HEK293 (cell line): ENCODE measurements around the gene RAB40C.

Source experiments
- ATF2 ChIP-seq: fragments of 450-650 bp; formaldehyde crosslinking; IDR thresholded peaks from 2 replicates; pipeline ENCODE4 v1.5.1; 2016; ENCODE audit warnings: missing biosample characterization, missing genetic modification characterization, low read depth
- GFI1B ChIP-seq: fragments of 450-650 bp; formaldehyde crosslinking; IDR thresholded peaks from 2 replicates; pipeline ENCODE4 v1.5.1; 2016; ENCODE audit warnings: missing biosample characterization, missing genetic modification characterization
- GLIS1 ChIP-seq: fragments of 450-650 bp; formaldehyde crosslinking; IDR thresholded peaks from 2 replicates; pipeline ENCODE4 v1.5.1; 2016; ENCODE audit warnings: missing biosample characterization, missing genetic modification characterization
- HOXA7 ChIP-seq: sonication (generic); formaldehyde crosslinking; IDR thresholded peaks from 2 replicates; pipeline ENCODE4 v1.8.1; 2022; ENCODE audit warnings: missing genetic modification reagents, borderline replicate concordance
- HOXC10 ChIP-seq: sonication (generic); formaldehyde crosslinking; IDR thresholded peaks from 2 replicates; pipeline ENCODE4 v1.8.1; 2023; ENCODE audit warnings: mild to moderate bottlenecking, missing genetic modification reagents
- HOXD13 ChIP-seq: sonication (generic); formaldehyde crosslinking; IDR thresholded peaks from 2 replicates; pipeline ENCODE4 v1.8.0; 2022; ENCODE audit warnings: missing genetic modification reagents, borderline replicate concordance
- SP3 ChIP-seq: fragments of 450-650 bp; formaldehyde crosslinking; IDR thresholded peaks from 2 replicates; pipeline ENCODE4 v1.5.1; 2016; ENCODE audit warnings: missing biosample characterization, missing genetic modification characterization
- ZBTB26 ChIP-seq: fragments of 450-650 bp; formaldehyde crosslinking; optimal IDR thresholded peaks from 2 replicates; pipeline ENCODE3; 2016; ENCODE audit warnings: missing biosample characterization, mild to moderate bottlenecking, missing genetic modification characterization
- ZBTB6 ChIP-seq: fragments of 450-650 bp; formaldehyde crosslinking; IDR thresholded peaks from 2 replicates; pipeline ENCODE4 v1.5.1; 2017; ENCODE audit warnings: missing biosample characterization, missing genetic modification characterization
- ZNF132 ChIP-seq: fragments of 450-650 bp; formaldehyde crosslinking; IDR thresholded peaks from 2 replicates; pipeline ENCODE4 v1.5.1; 2017; ENCODE audit warnings: missing biosample characterization, missing genetic modification characterization, borderline replicate concordance
- ZNF18 ChIP-seq: fragments of 450-650 bp; formaldehyde crosslinking; IDR thresholded peaks from 2 replicates; pipeline ENCODE4 v1.5.1; 2016; ENCODE audit warnings: missing biosample characterization, missing genetic modification characterization
- ZNF223 ChIP-seq: fragments of 450-650 bp; formaldehyde crosslinking; IDR thresholded peaks from 2 replicates; pipeline ENCODE4 v1.5.1; 2016; ENCODE audit warnings: missing biosample characterization, missing genetic modification characterization
- ZNF266 ChIP-seq: fragments of 450-650 bp; formaldehyde crosslinking; IDR thresholded peaks from 2 replicates; pipeline ENCODE4 v1.5.1; 2016; ENCODE audit warnings: missing biosample characterization, missing genetic modification characterization, low read depth
- ZNF292 ChIP-seq: fragments of 450-650 bp; formaldehyde crosslinking; IDR thresholded peaks from 2 replicates; pipeline ENCODE4 v1.5.1; 2016; ENCODE audit warnings: low read depth, missing biosample characterization, missing genetic modification characterization, borderline replicate concordance
- ZNF341 ChIP-seq: fragments of 450-650 bp; formaldehyde crosslinking; IDR thresholded peaks from 2 replicates; pipeline ENCODE4; 2016; ENCODE audit warnings: low read depth, missing biosample characterization, missing genetic modification characterization
- ZNF350 ChIP-seq: fragments of 450-650 bp; formaldehyde crosslinking; IDR thresholded peaks from 2 replicates; pipeline ENCODE4 v1.5.0; 2017; ENCODE audit warnings: missing biosample characterization, mild to moderate bottlenecking, missing genetic modification characterization
- ZNF394 ChIP-seq: fragments of 450-650 bp; formaldehyde crosslinking; IDR thresholded peaks from 2 replicates; pipeline ENCODE4 v1.5.1; 2016; ENCODE audit warnings: missing biosample characterization, missing genetic modification characterization, mild to moderate bottlenecking, moderate library complexity, borderline replicate concordance
- ZNF501 ChIP-seq: fragments of 450-650 bp; formaldehyde crosslinking; IDR thresholded peaks from 2 replicates; pipeline ENCODE4 v1.5.1; 2016; ENCODE audit warnings: missing biosample characterization, missing genetic modification characterization
- ZNF510 ChIP-seq: fragments of 450-650 bp; formaldehyde crosslinking; IDR thresholded peaks from 2 replicates; pipeline ENCODE4 v1.5.1; 2018; ENCODE audit warnings: mild to moderate bottlenecking, missing genetic modification characterization, missing biosample characterization; ENCODE audit not compliant: insufficient replicate concordance
- ZNF513 ChIP-seq: fragments of 450-650 bp; IDR thresholded peaks from 2 replicates; pipeline ENCODE4 v1.5.1; 2018; ENCODE audit warnings: missing biosample characterization, missing genetic modification characterization
- ZNF518A ChIP-seq: fragments of 450-650 bp; formaldehyde crosslinking; conservative IDR thresholded peaks from 2 replicates; pipeline ENCODE4 v1.5.1; 2016; ENCODE audit warnings: low read depth, missing biosample characterization, missing genetic modification characterization
- ZNF555 ChIP-seq: fragments of 450-650 bp; formaldehyde crosslinking; conservative IDR thresholded peaks from 2 replicates; pipeline ENCODE4 v1.5.1; 2017; ENCODE audit warnings: missing biosample characterization, mild to moderate bottlenecking, missing genetic modification characterization, inconsistent platforms
- ZNF639 ChIP-seq: fragments of 450-650 bp; formaldehyde crosslinking; IDR thresholded peaks from 2 replicates; pipeline ENCODE4 v1.5.1; 2016; ENCODE audit warnings: missing biosample characterization, missing genetic modification characterization
- ZNF660 ChIP-seq: fragments of 450-650 bp; IDR thresholded peaks from 2 replicates; pipeline ENCODE4 v1.5.1; 2018; ENCODE audit warnings: missing biosample characterization, mild to moderate bottlenecking, missing genetic modification characterization
- ZNF707 ChIP-seq: fragments of 450-650 bp; formaldehyde crosslinking; IDR thresholded peaks from 2 replicates; pipeline ENCODE4 v1.5.1; 2016; ENCODE audit warnings: missing biosample characterization, missing genetic modification characterization
- ZNF785 ChIP-seq: fragments of 450-650 bp; formaldehyde crosslinking; IDR thresholded peaks from 2 replicates; pipeline ENCODE4 v1.5.1; 2016; ENCODE audit warnings: missing biosample characterization, missing genetic modification characterization

The RAB40C gene

DNA sequence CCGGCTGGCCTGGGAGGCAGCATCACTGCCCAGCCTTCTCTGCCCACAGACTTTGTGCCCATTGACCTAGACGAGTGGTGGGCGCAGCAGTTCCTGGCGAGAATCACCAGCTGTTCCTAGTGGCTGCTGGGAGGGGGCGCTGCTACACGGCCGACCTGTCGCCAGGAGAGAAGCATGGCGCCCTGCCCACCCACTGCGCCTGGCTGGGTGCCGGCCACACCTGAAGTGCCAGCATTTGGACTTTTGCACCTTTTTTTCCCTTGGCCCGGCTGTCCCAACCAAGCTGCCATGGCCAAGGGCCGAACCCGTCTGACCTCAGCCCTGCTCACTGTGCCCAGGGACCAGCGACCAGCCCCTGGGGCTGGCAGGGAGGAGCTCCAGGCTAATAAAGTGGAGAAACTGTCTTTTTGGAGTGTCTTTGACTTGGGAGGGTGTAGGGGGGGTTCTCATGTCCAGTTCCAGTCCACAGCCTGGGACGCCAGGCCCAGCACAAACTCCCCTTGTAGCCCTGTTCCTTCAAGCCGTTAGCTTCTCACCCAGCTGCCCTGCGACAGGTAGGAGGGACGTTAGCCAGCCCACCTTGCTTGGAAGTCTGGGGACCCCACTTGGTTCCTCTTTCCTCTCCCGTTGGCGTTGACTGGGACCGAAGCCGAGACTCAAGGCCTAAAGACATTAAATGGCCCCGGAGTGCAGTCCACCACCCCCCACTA lies 58.4 kb downstream of the RAB40C start (continued):
- TF ChIP-seq ZNF18: no peak
- no peak for TF ChIP-seq ZNF513 (tag by site-specific recombination)
- no peak; the same call in 1 of the 2 replicates for TF ChIP-seq SP3 (tag by site-specific recombination)
- no peak for TF ChIP-seq ATF2 (tag by site-specific recombination)
- TF ChIP-seq HOXA7 (CRISPR knock-in tag): no peak
- TF ChIP-seq ZBTB26 (tag by site-specific recombination): no peak
- 0 out of 2 replicates have a peak, but pooled peaks have one; percentile 20 for TF ChIP-seq ZNF785 (tag by site-specific recombination)
- no peak for TF ChIP-seq ZNF518A (tag by site-specific recombination)
- no peak for TF ChIP-seq HOXC10 (CRISPR knock-in tag)
- no peak for TF ChIP-seq ZNF639 (tag by site-specific recombination)
- TF ChIP-seq GLIS1 (tag by site-specific recombination): peak; percentile 74
- TF ChIP-seq ZNF223 (tag by site-specific recombination): no peak
- no peak for TF ChIP-seq ZBTB6
- peak; percentile 22; the same call in 1 of the 2 replicates for TF ChIP-seq ZNF501
- TF ChIP-seq ZNF341 (tag by site-specific recombination): peak; percentile 74
- no peak for TF ChIP-seq ZNF350 (tag by site-specific recombination)
- TF ChIP-seq ZNF707: no peak
- no peak for TF ChIP-seq ZNF292 (tag by site-specific recombination)
- TF ChIP-seq ZNF660 (tag by site-specific recombination): no peak
- TF ChIP-seq ZNF510 (tag by site-specific recombination): no peak
- no peak for TF ChIP-seq ZNF266 (tag by site-specific recombination)
- TF ChIP-seq GFI1B: no peak
- TF ChIP-seq HOXD13 (CRISPR knock-in tag): no peak
- TF ChIP-seq ZNF132 (tag by site-specific recombination): no peak
- TF ChIP-seq ZNF555: no peak
- TF ChIP-seq ZNF394: peak; percentile 39; the same call in 1 of the 2 replicates
